H9 (cell line): ENCODE results near the gene TMA7. TPM values are rescaled to one million over a fixed set of nuclear protein-coding genes. Genes with fewer than 3 reads are reported as not detected.

Experiments
- DNase-seq: peaks from one replicate; pipeline ENCODE4 v3.0.0-alpha.2; 2017
- H2AFZ ChIP-seq: one replicate; pipeline ENCODE4 v1.6.1; 2013; ENCODE audit warnings: mild to moderate bottlenecking, low read length, control low read depth, moderate library complexity
- H2AK5ac ChIP-seq: 2 replicates; pipeline ENCODE4 v1.6.1; 2013; ENCODE audit warnings: low read length, control low read depth, mixed read lengths; ENCODE audit not compliant: insufficient read length
- H2BK120ac ChIP-seq: one replicate; pipeline ENCODE4 v1.6.1; 2013; ENCODE audit warnings: low read depth, mild to moderate bottlenecking, low read length, control low read depth, inconsistent platforms; ENCODE audit not compliant: poor library complexity, severe bottlenecking
- H2BK12ac ChIP-seq: 2 replicates; pipeline ENCODE4 v1.6.1; 2013; ENCODE audit warnings: low read length, control low read depth, mixed read lengths, low read depth; ENCODE audit not compliant: insufficient read length
- H2BK15ac ChIP-seq: 2 replicates; pipeline ENCODE4 v1.6.1; 2013; ENCODE audit warnings: low read depth, low read length, control low read depth
- H2BK20ac ChIP-seq: one replicate; pipeline ENCODE4 v1.6.1; 2013; ENCODE audit warnings: low read depth, mild to moderate bottlenecking, low read length, control low read depth, inconsistent platforms; ENCODE audit not compliant: poor library complexity, severe bottlenecking
- H2BK5ac ChIP-seq: 2 replicates; pipeline ENCODE4 v1.6.1; 2013; ENCODE audit warnings: low read length, control low read depth, mixed read lengths; ENCODE audit not compliant: insufficient read length
- H3K14ac ChIP-seq: 2 replicates; pipeline ENCODE4 v1.6.1; 2013; ENCODE audit warnings: low read length, control low read depth; ENCODE audit not compliant: insufficient read depth
- H3K18ac ChIP-seq: 2 replicates; pipeline ENCODE4 v1.6.1; 2013; ENCODE audit warnings: low read depth, mild to moderate bottlenecking, mixed read lengths, low read length, control low read depth; ENCODE audit not compliant: insufficient read length
- H3K23ac ChIP-seq: 2 replicates; pipeline ENCODE4 v1.6.1; 2013; ENCODE audit warnings: low read length, control low read depth, mixed read lengths, low read depth; ENCODE audit not compliant: insufficient read length
- H3K23me2 ChIP-seq: 2 replicates; pipeline ENCODE4 v1.6.1; 2013; ENCODE audit warnings: low read depth, mild to moderate bottlenecking, mixed read lengths, low read length, control low read depth; ENCODE audit not compliant: insufficient read length, poor library complexity, severe bottlenecking
- H3K27ac ChIP-seq: 2 replicates; pipeline ENCODE4 v1.5.1; 2013; ENCODE audit warnings: low read length, control low read depth, mixed read lengths, low read depth; ENCODE audit not compliant: insufficient read length
- H3K27me3 ChIP-seq: 2 replicates; pipeline ENCODE4 v1.6.1; 2013; ENCODE audit warnings: low read length, control low read depth, inconsistent platforms; ENCODE audit not compliant: insufficient read depth
- H3K4ac ChIP-seq: 2 replicates; pipeline ENCODE4 v1.6.1; 2013; ENCODE audit warnings: low read depth, mild to moderate bottlenecking, control low read depth, inconsistent platforms, low read length, moderate library complexity
- H3K4me1 ChIP-seq: 2 replicates; pipeline ENCODE4 v1.6.1; 2013; ENCODE audit warnings: low read length, control low read depth, inconsistent platforms; ENCODE audit not compliant: insufficient read depth
- H3K4me2 ChIP-seq: 2 replicates; pipeline ENCODE4 v1.6.1; 2013; ENCODE audit warnings: low read length, control low read depth, mixed read lengths; ENCODE audit not compliant: insufficient read length, insufficient read depth
- H3K56ac ChIP-seq: 2 replicates; pipeline ENCODE4 v1.6.1; 2013; ENCODE audit warnings: low read depth, mild to moderate bottlenecking, mixed read lengths, low read length, control low read depth; ENCODE audit not compliant: insufficient read length
- H3K79me1 ChIP-seq: 2 replicates; pipeline ENCODE4 v1.6.1; 2013; ENCODE audit warnings: low read depth, mild to moderate bottlenecking, moderate library complexity, low read length, control low read depth, inconsistent platforms; ENCODE audit not compliant: insufficient read depth, poor library complexity, severe bottlenecking
- H3K79me2 ChIP-seq: 2 replicates; pipeline ENCODE4 v1.6.1; 2013; ENCODE audit warnings: low read length, control low read depth, inconsistent platforms; ENCODE audit not compliant: insufficient read depth
- H3K9ac ChIP-seq: 2 replicates; pipeline ENCODE4 v1.6.1; 2013; ENCODE audit warnings: low read length, control low read depth, mixed read lengths; ENCODE audit not compliant: insufficient read length; ENCODE audit errors: extremely low read depth
- H3K9me3 ChIP-seq: one replicate; pipeline ENCODE4 v1.6.1; 2013; ENCODE audit warnings: low read depth, low read length, inconsistent platforms; ENCODE audit not compliant: control insufficient read depth
- H3T11ph ChIP-seq: one replicate; pipeline ENCODE4 v1.6.1; 2013; ENCODE audit warnings: mild to moderate bottlenecking, low read length, control low read depth, inconsistent platforms
- H4K20me1 ChIP-seq: one replicate; pipeline ENCODE4 v1.6.1; 2013; ENCODE audit not compliant: control insufficient read depth, insufficient read length, insufficient read depth
- H4K5ac ChIP-seq: 2 replicates; pipeline ENCODE4 v1.6.1; 2013; ENCODE audit warnings: low read depth, mild to moderate bottlenecking, mixed read lengths, low read length, control low read depth; ENCODE audit not compliant: insufficient read length
- H4K8ac ChIP-seq: replicated peaks from 2 replicates; pipeline ENCODE4 v1.6.1; 2013; ENCODE audit warnings: low read length, control low read depth, mixed read lengths, low read depth; ENCODE audit not compliant: insufficient read length
- H4K91ac ChIP-seq: 2 replicates; pipeline ENCODE4 v1.6.1; 2013; ENCODE audit warnings: low read depth, mild to moderate bottlenecking, moderate library complexity, mixed read lengths, low read length, control low read depth; ENCODE audit not compliant: insufficient read length
- H3K27ac Mint-ChIP-seq, 3 experiments: 2 replicates in 2 of 3; 3 replicates in 1 of 3; pipeline ENCODE4 v1.8.0; 2020 to 2021; ENCODE audit warnings: mixed read lengths in 3 of 3, mild to moderate bottlenecking in 1 of 3, moderate library complexity in 1 of 3
- H3K27me3 Mint-ChIP-seq: 2 replicates; pipeline ENCODE4 v1.8.0; 2021; ENCODE audit warnings: low read depth, mild to moderate bottlenecking, moderate library complexity, mixed read lengths
- H3K36me3 Mint-ChIP-seq, 3 experiments: 2 replicates in 2 of 3; 3 replicates in 1 of 3; pipeline ENCODE4 v1.8.0; 2020 to 2021; ENCODE audit warnings: low read depth in 3 of 3, mixed read lengths in 3 of 3; ENCODE audit not compliant: insufficient read depth in 1 of 3
- H3K4me1 Mint-ChIP-seq, 2 experiments: 2 replicates each; pipeline ENCODE4 v1.8.0; 2020; ENCODE audit warnings: mixed read lengths in 2 of 2
- H3K4me3 Mint-ChIP-seq, 2 experiments: 2 replicates in 1 of 2; 3 replicates in 1 of 2; pipeline ENCODE4 v1.8.0; 2020 to 2021; ENCODE audit warnings: mild to moderate bottlenecking in 2 of 2, mixed read lengths in 2 of 2, moderate library complexity in 1 of 2
- H3K9me3 Mint-ChIP-seq, 2 experiments: 2 replicates in 1 of 2; 3 replicates in 1 of 2; pipeline ENCODE4 v1.8.0; 2020; ENCODE audit warnings: mild to moderate bottlenecking in 2 of 2, mixed read lengths in 2 of 2, moderate library complexity in 1 of 2
- CTCF ChIP-seq: fragments of 200-600 bp; sonication (generic); conservative IDR thresholded peaks from 3 replicates; pipeline ENCODE4 v1.8.0; 2021; ENCODE audit warnings: antibody characterized with exemption, mild to moderate bottlenecking
- WGBS: extraction: QIAGEN DNeasy Blood & Tissue Kit; methylation state at CpG from one replicate; pipeline ENCODE4 v1.1.7; 2013; ENCODE audit warnings: missing lambda C conversion rate, low lambda C conversion rate, mixed read lengths; ENCODE audit not compliant: insufficient read length; ENCODE audit errors: extremely low coverage; 5-methylcytosine and 5-hydroxymethylcytosine counted together
- total RNA-seq: library from RNA; stranded (reverse); gene quantifications from 2 replicates; pipeline ENCODE4 v1.2.1, GENCODE V29; 2021

Gene TMA7
- total RNA-seq, 1 experiment from 2014 or later = 305 TPM

GRCh38 chr3:48404440-48405342 is 35.4 kb upstream of the TMA7 start:
- H3K23me2 ChIP-seq = no peaks in the 10 kb centered on the region
- H4K20me1 ChIP-seq = no peaks in the 10 kb centered on the region
- H3K4me2 ChIP-seq = no peak overlapping the region
- no peak overlapping the region for H2BK15ac ChIP-seq
- H3K4me1 ChIP-seq = no peaks in the 10 kb centered on the region
- H2BK12ac ChIP-seq = no peak overlapping the region
- H3K9ac ChIP-seq = no peak overlapping the region
- no peak overlapping the region for H3T11ph ChIP-seq
- H2BK5ac ChIP-seq = no peak overlapping the region
- Mint-ChIP-seq H3K9me3 (no peaks in the 10 kb centered on the region), H3K27me3 (no peaks in the 10 kb centered on the region; the same call in 1 of the 2 replicates), H3K36me3 (peaks cover 47 to 85% (median 68%) of the 10 kb centered on the region in 3 experiments), H3K27ac (no peak overlapping the region; a peak in 1 of 7 replicates), H3K4me3 (no peak overlapping the region), H3K4me1 (peaks cover 0 to under 1% of the 10 kb centered on the region in 2 experiments; a peak in 1 of 4 replicates)
- no CpG with 5 or more reads among the region's 21 CpGs for WGBS
- peak; percentile 23 for DNase-seq
- no peak overlapping the region for H3K23ac ChIP-seq
- H2AK5ac ChIP-seq = no peak overlapping the region
- H4K91ac ChIP-seq = no peak overlapping the region
- H3K79me1 ChIP-seq = no peaks in the 10 kb centered on the region
- H2BK20ac ChIP-seq = no peak overlapping the region
- H4K8ac ChIP-seq = no peak overlapping the region
- no peak overlapping the region for H3K27ac ChIP-seq
- H2AFZ ChIP-seq = no peak overlapping the region
- H3K79me2 ChIP-seq = no peaks in the 10 kb centered on the region
- H3K56ac ChIP-seq = no peak overlapping the region
- H4K5ac ChIP-seq = no peak overlapping the region
- TF ChIP-seq CTCF = no peak
- H3K4ac ChIP-seq = no peak overlapping the region
- H3K9me3 ChIP-seq = no peaks in the 10 kb centered on the region
- H3K27me3 ChIP-seq = no peaks in the 10 kb centered on the region
- H3K18ac ChIP-seq = no peak overlapping the region
- H2BK120ac ChIP-seq = no peak overlapping the region
- no peak overlapping the region for H3K14ac ChIP-seq
